SKM-1 treated with dmso at 0.1 percent for 144 hours (cell line): ENCODE measurements around the gene NDFIP1.
A peak's percentile ranks its signal among the peaks of the same experiment; 100 is the strongest.
"Not testable (repeated sequence)": the region's sequence is repeated elsewhere in the genome, so short reads cannot be mapped to it uniquely, and the experiment has no call there.

Experiments used
- DNase-seq: peaks from one replicate; lab custom pipeline; 2025; ENCODE audit not compliant: unreplicated experiment; lab: John Stamatoyannopoulos, UW

NDFIP1 gene

DNA sequence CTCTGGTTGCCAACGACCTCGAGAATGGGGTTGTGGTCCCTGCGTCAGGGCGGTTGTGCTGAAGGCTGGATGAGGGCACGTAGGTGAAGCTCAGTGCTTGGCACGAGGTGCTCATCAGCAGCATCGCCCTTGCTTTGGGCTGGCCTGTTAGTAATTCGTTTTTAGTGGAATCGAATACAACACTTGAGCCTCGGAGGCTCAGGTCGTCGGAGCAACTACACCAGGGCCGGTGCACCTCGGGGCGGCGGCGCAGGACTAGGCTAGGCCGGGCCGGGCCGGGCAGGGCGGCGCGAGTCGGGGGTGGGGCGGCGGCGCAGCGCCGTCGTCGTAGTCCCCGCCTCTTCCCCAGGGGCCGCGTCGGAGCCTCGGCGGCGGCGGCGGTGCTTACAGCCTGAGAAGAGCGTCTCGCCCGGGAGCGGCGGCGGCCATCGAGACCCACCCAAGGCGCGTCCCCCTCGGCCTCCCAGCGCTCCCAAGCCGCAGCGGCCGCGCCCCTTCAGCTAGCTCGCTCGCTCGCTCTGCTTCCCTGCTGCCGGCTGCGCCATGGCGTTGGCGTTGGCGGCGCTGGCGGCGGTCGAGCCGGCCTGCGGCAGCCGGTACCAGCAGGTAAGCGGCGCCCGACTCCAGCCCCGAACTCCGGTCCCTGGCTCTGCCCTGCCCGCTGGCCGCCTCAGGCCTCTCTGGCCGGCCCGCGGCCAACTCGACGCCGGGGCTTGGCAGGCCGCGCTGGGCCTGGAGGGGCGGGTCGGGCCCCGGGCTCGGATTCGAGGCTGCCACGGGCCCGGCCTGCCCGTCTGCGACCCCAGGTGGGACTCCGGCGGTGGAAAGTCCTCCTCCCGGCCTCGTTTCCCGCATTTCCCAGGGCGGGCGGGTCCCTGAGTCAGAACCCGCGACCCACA, at the start of gene NDFIP1:
Gene NDFIP1 (plus strand): TSS at position 348 of the 899 bp plus-strand sequence. CDS start 196 bp downstream, at position 544.
- DNase-seq: peak; percentile 68

DNA sequence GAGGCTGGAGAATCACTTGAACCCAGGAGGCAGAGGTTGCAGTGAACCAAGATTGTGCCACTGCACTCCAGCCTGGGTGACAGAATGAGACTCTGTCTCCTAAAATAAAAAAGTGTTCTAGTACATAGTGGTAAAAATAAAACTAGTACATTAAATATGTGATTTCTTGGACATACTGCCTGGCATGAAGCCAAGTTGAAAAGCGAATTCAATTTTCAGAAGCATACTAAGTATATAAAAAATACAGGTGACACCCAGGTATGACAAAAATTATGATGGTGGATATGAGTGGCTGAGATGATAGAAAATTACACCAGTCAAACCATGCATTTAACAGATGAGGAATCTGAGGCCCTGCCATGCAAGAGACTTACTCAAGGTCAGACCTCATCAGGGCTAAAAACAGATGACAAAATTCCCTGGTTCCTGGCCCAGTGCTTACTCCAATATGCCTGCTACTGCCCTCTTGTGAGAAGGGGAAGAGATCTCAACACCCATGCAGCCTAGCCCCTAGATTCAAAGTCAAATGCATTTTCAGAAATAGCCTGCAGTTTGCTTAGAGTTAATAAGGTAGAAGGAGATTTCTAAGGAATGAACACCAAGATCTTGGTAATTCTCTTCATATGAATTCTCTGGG, 49.2 kb upstream of the NDFIP1 start:
- no peak for DNase-seq

- DNase-seq: no peak
Measured at GRCh38 chr5:142063376-142063775, 45.2 kb upstream of the NDFIP1 start.

- no peak for DNase-seq
Measured at GRCh38 chr5:142063878-142064331, 44.7 kb upstream of the NDFIP1 start.

GRCh38 chr5:142065273-142065672, 43.3 kb upstream of the NDFIP1 start:
- DNase-seq: peak; percentile 74

- DNase-seq: no peak
Measured at GRCh38 chr5:142069606-142070399, 38.8 kb upstream of the NDFIP1 start.

- DNase-seq: no peak
Measured at GRCh38 chr5:142070734-142071133, 37.8 kb upstream of the NDFIP1 start.

- peak; percentile 33 for DNase-seq
Measured at GRCh38 chr5:142072488-142072887, 36.1 kb upstream of the NDFIP1 start.

DNA sequence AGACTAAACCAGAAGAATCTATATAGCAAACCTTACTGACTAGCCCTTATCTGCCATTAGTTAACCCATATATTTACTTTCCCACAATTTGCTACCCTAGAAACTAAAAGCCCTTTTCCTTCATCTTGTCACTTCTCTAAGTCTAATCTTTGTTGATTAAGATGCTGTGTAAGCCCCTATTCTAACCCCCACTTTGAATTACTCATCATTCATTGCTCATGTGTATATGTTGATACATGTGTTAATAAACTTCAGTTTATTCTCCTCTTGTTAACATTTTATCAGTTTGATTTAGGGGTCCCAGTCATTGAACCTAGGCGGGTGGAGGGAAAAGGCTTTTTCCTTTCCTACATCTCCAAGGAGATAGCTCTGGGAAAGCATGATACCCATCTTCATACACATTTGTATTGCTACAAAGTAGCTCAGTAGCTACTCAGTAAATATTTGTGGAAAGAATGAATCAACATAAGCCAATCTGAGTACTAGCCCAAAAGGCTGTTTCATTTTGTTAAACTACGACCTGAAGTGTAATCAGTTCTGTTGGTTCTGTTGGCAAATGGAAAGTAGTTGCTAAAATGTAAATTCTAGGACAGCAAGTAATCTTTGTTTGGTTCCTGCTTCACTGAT, 35.1 kb upstream of the NDFIP1 start:
- DNase-seq: no peak

DNA sequence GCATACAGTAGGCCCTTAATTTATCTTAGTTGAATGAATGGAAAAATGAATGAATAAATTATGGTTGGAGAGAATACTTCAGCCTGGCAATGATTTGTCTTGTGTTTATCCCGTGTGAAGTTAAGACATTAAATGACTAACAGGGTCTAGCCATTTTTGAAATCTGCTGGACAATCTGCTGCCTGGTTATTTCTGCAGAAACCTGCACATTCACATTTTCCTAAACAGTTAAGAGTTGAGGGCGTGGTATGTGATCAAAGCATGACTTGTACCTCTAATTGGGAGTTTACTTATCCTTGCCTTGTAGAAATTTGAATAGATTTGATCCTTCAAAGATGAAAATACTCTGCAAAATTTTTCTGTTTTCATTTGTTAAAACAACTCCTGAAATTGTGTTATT, 34.6 kb upstream of the NDFIP1 start:
- DNase-seq: no peak

- no peak for DNase-seq
Measured at GRCh38 chr5:142078221-142078620, 30.4 kb upstream of the NDFIP1 start.

- DNase-seq: no peak
Measured at GRCh38 chr5:142078706-142079105, 29.9 kb upstream of the NDFIP1 start.

DNA sequence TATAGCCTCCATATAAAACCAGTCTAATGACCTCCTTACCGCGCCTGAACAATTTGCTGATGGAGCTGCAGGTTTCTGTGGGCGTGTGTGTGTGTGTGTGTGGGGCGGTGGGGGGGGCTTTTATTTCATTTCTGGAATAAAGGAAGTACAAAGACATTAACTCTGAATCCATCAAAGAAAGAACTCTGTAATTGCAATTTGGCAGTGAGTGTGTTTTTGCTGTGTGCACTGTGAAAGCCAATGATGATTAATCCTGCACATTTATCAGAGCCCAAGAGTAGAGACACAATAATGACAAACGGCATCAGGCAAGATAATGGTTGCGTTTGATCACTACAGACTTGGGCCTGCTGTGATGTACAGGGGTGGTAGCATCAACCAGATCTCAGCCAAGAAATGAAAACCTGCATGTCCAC, 29.3 kb upstream of the NDFIP1 start:
- no peak for DNase-seq

DNA sequence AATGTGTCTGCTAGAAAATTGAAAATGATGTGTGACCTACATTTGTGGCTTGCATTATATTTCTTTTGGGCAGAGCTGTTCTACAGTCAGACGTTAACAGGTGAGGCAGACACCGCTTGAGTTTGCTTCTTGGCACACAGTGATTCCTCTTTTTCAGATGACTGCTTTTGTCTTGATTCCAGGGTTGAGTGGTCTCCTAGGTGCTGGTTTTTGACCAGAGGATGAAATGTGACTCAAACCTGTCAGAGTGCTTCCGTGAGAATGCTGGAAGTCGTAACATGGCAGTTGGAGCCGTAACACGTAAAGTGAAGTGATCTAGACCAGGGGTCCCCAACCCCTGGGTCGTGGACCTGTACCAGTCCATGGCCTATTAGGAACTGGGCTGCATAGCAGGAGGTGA, 28.3 kb upstream of the NDFIP1 start:
- DNase-seq: no peak

DNA sequence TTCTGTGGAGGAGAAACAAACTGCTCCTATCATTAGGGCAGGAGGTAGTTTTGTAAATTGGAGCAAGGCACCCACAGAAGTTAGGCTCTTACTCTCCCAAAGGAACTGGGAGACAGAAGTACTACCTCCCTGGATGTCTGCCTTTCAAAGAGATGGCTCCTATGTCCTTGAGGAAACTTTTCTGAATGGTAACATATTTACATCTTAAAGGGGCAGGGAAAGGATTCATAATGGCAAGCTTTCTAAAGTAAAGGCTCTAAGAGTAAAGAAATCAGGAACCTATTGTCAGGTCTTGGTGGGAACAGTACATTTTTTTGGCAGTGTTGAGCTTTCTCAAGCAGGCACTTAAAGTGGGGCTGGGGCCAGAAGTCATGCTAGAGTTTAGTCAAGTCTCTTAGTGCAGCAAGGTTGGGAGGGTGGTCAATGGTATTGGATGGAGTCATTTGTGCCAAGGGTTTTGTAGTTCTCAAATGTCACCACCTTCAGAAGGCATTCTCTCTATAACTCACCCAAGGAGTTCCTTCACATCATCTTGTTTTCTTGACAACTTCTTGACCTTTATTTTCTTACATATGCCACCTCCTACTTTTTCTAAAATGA, 26.3 kb upstream of the NDFIP1 start:
- DNase-seq: no peak

DNA sequence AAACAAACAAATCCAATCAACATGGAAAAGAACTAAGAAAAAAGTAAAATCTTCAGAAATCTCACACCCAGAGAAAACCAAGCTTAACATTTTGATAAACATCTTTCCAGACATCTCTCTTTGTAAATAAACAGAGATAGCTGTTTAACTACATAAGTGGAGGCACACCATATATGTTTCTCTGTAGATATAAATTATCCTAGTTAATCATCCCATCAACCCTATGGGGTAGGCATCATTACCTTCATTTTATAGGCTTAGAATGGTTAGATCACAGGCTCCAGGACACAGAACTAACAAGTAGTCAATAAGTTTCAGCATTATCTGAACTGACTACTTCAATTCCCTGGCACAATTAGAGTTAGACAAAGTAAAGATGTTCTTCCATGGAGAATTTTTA, 22.4 kb upstream of the NDFIP1 start:
- no peak for DNase-seq

DNA sequence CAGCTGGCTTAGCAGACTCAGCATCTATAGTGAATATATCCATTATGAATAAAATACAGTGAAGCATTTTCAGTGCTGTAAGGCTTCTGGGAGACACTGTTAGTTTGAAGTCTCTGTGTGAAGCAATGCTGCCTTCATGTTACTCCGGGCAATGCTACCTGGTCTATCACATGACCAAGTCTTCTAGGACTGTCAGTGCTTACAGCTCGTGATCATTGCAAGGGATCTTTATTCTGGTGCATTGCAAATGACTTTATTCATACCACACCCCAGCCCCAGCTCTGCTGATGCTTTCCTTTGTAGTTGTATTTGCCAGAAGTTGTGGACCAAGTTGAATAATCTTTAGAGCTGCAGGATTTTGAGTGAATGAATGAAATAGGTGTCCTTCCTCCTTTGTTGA, 21.9 kb upstream of the NDFIP1 start:
- DNase-seq: no peak

GRCh38 chr5:142087920-142088679, 20.5 kb upstream of the NDFIP1 start:
- no peak for DNase-seq

DNA sequence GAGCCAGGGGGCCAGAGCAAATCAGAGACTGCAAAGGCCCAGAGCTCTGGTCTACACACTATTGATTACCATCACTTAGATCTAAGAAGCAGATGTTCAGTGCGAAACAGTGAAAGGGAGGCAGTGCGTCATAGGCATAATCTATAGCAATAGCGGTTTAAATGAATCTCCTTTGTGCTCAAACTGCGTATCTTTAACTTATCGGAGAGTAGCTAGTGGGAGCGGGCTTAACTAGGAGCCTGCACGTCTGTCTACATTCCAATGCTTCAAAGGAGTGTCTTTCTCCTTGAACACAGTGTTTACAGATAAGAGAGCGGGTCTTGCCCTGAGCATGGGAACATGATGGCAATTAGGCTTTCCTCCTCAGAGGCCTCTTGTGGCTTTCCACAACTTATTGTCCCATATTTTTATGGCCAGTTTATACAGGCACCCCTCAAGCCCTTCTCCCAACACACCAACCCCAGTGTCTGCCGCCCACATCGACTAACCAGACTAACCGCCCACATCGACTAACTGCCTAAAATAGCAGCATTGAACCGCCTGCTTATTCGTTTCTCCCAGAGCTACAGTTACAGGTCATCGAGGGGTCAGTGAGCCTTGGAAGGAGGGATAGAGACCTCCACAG, 19.6 kb upstream of the NDFIP1 start:
- not testable (repeated sequence) for DNase-seq
